Measurements from ENCODE around the gene STK32A.

The STK32A gene

GRCh38 chr5:147396070-147396823, 161.4 kb downstream of the STK32A start:
- TF ChIP-seq CTCF (IDR thresholded peaks at IDR 0.05), result no peak

GRCh38 chr5:147397616-147398015, 162.8 kb downstream of the STK32A start:
- TF ChIP-seq CTCF (IDR thresholded peaks at IDR 0.05), result no peak

- no peak for TF ChIP-seq CTCF (IDR thresholded peaks at IDR 0.05)
Observed at GRCh38 chr5:147398860-147399259, 164.0 kb downstream of the STK32A start.

- TF ChIP-seq CTCF (IDR thresholded peaks at IDR 0.05), result no peak
Observed at GRCh38 chr5:147400126-147400809, 165.4 kb downstream of the STK32A start.

GRCh38 chr5:147400881-147401280, 166.1 kb downstream of the STK32A start:
- no peak for TF ChIP-seq CTCF (IDR thresholded peaks at IDR 0.05)

GRCh38 chr5:147403651-147404640, 169.1 kb downstream of the STK32A start:
- TF ChIP-seq CTCF (IDR thresholded peaks at IDR 0.05), result no peak

GRCh38 chr5:147404706-147405105, 169.9 kb downstream of the STK32A start:
- no peak for TF ChIP-seq CTCF (IDR thresholded peaks at IDR 0.05)
